MM.1S (cell line): ENCODE data around the gene CPEB4.

Source experiments
- EZH2 ChIP-seq: fragments of 300-600 bp; sonication (generic); optimal IDR thresholded peaks from 2 replicates; pipeline ENCODE3; 2017; ENCODE audit warnings: low read depth, mild to moderate bottlenecking, antibody characterized with exemption, low read length, mixed read lengths
- EZH2phosphoT487 ChIP-seq: fragments of 300-600 bp; sonication (generic); IDR thresholded peaks from 2 replicates; pipeline ENCODE4 v1.6.1; 2018; ENCODE audit warnings: antibody characterized with exemption, low read length
- TF ChIP-seq, protein P1 (sequence below): fragments of 300-600 bp; sonication (generic); IDR thresholded peaks from 2 replicates; pipeline ENCODE4 v1.5.1; 2016; ENCODE audit warnings: antibody characterized with exemption, low read length, mixed read lengths

- TF ChIP-seq, protein P1, sequence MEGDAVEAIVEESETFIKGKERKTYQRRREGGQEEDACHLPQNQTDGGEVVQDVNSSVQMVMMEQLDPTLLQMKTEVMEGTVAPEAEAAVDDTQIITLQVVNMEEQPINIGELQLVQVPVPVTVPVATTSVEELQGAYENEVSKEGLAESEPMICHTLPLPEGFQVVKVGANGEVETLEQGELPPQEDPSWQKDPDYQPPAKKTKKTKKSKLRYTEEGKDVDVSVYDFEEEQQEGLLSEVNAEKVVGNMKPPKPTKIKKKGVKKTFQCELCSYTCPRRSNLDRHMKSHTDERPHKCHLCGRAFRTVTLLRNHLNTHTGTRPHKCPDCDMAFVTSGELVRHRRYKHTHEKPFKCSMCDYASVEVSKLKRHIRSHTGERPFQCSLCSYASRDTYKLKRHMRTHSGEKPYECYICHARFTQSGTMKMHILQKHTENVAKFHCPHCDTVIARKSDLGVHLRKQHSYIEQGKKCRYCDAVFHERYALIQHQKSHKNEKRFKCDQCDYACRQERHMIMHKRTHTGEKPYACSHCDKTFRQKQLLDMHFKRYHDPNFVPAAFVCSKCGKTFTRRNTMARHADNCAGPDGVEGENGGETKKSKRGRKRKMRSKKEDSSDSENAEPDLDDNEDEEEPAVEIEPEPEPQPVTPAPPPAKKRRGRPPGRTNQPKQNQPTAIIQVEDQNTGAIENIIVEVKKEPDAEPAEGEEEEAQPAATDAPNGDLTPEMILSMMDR: no peak
- no peak for TF ChIP-seq EZH2
- TF ChIP-seq EZH2phosphoT487: no peak
Observed at GRCh38 chr5:173974688-173975239, 86.6 kb downstream of the CPEB4 start.
